D721Med (cell line): ENCODE data around the gene LAMP1.

Experiments used
- DNase-seq: peaks from one replicate; pipeline ENCODE4 v3.0.0; 2011; ENCODE audit warnings: low spot score; ENCODE audit not compliant: insufficient read length
- FAIRE-seq: peaks from 2 replicates; lab custom pipeline; 2011; peaks lifted over from hg19 to GRCh38; lab: Jason Lieb, UNC
- TF ChIP-seq, protein P1 (sequence below): IDR thresholded peaks from 2 replicates; pipeline ENCODE4 v1.5.1; 2012; ENCODE audit warnings: mild to moderate bottlenecking, control low read depth; ENCODE audit not compliant: insufficient read depth; ENCODE audit errors: missing control alignments

The LAMP1 gene

DNA sequence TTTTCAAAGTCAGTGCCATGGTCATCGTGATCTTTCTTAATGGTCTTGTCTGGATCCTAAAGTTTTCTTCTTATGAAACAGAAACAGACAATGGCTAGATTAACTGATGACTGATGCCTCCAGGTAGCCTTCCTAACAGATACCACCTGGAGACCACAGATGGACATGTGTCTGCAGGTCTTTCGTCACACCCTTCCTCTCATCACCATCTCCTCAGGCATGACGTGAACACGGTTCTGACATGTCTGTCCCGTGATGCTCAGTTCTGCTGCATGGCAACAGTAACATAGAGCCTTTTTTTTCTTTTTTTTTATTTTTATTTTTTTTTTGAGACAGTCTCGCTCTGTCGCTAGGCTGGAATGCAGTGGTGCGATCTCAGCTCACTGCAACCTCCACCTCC, 13.1 kb upstream of the LAMP1 start:
- FAIRE-seq (no peak), DNase-seq (no peak)
- TF ChIP-seq, protein P1, sequence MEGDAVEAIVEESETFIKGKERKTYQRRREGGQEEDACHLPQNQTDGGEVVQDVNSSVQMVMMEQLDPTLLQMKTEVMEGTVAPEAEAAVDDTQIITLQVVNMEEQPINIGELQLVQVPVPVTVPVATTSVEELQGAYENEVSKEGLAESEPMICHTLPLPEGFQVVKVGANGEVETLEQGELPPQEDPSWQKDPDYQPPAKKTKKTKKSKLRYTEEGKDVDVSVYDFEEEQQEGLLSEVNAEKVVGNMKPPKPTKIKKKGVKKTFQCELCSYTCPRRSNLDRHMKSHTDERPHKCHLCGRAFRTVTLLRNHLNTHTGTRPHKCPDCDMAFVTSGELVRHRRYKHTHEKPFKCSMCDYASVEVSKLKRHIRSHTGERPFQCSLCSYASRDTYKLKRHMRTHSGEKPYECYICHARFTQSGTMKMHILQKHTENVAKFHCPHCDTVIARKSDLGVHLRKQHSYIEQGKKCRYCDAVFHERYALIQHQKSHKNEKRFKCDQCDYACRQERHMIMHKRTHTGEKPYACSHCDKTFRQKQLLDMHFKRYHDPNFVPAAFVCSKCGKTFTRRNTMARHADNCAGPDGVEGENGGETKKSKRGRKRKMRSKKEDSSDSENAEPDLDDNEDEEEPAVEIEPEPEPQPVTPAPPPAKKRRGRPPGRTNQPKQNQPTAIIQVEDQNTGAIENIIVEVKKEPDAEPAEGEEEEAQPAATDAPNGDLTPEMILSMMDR = no peak

DNA sequence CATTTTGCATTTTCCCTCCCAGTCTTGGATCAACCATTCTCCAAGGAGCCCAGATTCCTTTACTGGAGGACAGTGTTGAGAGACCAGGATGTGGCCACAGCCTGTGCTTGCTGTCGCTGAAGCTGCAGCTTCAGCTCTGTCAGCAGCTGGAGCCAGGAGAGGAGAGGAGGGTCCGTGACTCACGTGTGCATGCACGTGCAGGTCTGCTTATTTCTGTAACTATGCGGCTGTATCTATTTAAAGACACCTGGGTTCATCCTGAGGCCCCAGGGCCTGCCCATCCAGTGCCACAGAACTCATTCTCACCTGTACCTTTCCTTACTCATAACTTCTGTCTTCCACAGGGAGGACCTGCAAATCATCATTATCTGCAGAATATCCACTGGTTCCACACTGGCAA, 8.2 kb upstream of the LAMP1 start:
- TF ChIP-seq, protein P1 = no peak
- no peak for FAIRE-seq
- DNase-seq = no peak

DNA sequence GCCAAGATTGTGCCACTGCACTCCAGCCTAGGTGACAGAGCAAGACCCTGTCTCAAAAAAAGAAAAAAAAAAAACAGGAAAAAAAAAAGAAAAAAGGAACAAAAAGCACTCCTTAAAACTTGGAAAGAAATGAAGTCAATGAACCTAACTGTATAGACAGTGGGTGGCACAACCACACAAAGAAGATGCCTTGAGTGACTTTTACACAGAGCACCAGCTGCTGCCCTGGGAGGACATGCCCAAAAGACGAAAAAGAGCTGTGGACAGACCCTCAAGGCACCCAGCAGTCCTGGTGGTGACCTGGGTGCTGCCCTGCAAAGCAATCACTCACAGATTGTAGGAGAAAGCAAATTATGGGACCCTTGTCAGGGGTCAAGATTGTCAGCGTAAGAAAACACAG, 5.9 kb upstream of the LAMP1 start:
- FAIRE-seq (no peak), DNase-seq (no peak)
- TF ChIP-seq, protein P1 = no peak

DNA sequence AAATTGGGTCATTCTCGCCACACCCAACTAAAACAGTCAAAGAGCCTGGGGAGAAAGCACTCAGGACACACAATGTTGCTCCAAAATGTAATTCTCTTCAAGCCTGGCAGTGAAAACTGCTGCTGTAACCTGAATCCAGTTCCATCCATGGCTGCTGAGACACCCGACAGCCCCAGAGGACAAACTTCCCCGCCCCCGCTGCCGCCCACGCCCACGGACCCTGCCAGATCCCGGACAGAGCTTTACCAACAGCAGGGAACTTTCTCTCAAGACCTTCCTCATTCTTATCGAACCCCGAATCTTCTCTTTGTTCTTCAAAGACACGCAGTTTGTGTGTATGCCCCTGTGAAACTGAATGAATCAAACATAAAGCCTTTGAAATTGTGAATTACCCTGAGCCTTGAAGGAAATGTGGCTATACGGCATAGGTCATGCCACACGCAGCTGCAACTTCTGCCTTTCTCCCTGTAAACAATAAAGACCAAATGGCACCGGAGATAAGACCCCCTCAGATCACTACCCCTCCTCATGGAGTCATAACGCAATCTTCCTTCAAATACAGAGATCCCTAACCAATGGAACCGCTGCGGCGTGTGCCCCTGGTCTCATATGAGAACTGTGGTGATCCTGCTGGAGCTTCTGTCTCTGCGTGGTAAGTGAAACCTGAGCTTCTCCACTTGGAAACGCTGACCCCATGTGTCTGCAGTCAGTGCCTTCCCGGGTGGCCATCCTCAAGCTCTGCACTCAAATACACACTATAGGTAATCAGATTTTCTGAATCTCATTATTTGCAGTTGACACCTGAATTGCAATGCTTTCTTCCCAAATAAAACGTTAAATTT, 4.8 kb upstream of the LAMP1 start:
- DNase-seq (no peak), FAIRE-seq (no peak)
- TF ChIP-seq, protein P1 = no peak

DNA sequence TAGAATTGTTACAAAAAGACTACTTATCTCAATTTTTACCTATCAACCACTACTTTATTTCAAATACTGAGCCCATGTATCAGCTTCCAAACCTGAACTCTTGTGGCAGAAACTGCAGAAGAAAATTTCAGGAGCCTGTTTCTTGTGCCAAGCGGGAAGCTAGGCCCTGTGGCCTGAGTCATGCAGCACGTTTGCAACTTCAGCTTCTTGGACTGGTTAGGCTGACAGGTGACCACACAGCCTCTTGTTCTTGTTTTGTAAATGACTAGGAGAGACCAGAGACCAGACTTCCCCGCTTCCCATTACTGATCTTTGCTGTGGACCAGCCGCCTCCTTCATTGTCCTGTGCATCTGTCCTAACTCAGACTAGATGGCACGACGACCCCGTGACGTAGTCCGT, 3.4 kb upstream of the LAMP1 start:
- DNase-seq = no peak
- FAIRE-seq = no peak
- TF ChIP-seq, protein P1 = no peak

DNA sequence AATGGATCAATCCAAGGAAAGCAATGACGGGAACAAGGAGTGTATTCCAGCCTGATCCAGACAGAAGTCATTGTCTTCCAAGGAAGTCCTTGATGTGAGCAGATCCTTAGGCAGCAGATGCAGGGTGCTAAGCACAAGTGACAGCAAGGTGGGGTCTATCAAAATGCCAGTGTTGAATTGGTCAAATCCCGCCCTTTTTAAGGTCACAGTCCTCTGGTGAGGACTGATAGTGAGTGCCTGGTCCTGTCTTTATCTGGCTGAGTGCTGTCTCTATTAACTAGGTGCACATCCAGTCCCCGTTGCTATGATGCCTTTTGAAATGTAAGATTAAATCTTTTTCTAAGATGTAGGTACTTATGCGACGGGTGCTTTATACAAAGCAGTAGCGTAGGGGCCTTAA, 1.3 kb upstream of the LAMP1 start:
- no peak for FAIRE-seq
- no peak for DNase-seq
- TF ChIP-seq, protein P1 = no peak

DNA sequence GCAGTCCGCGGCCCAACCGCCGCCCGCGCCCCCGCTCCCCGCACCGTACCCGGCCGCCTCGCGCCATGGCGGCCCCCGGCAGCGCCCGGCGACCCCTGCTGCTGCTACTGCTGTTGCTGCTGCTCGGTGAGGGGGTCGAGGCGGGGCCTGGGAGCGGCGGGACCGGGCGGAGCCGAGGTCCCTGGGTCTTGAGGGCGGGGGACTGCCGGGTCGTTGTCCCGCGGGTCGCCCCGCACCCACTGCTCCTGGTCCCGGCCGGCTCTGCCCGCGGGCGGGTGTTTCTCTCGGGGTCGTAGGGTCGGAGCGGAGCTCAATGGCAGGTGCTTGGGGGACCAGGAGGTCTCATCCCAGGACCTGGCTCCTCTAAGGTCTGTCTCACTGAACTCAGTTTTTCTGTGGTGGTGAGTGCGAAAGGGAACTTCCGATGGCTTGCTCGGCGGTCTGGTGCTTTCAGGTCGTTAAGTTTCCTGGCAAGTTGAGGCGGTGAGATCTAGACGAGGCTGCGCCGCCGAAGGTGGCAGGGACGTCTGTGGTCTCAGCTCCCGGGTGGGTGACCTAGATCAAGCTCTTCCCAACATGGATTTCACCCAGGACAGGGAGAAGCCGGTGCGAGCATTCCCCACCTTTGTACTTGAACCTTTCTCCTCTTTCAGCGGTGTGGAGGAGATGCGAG, 467 bp downstream of the LAMP1 start:
- no peak for FAIRE-seq
- DNase-seq = no peak
- TF ChIP-seq, protein P1 = no peak
